ENCODE data around the gene PDXP.

PDXP gene

GRCh38 chr22:37708580-37709444 is 50.3 kb downstream of the PDXP start:
- Histone ChIP-seq H3K4me3 (ENCODE audit: low read depth, low read length) (no peak overlapping the region), H3K36me3 (ENCODE audit: control insufficient read depth, insufficient read depth, low read length) (no peaks in the 10 kb centered on the region), H3K79me2 (no peaks in the 10 kb centered on the region), H3K9ac (no peak overlapping the region), H3K4me2 (ENCODE audit: low read length) (no peak overlapping the region), H3K9me3 (ENCODE audit: control insufficient read depth, low read length) (no peaks in the 10 kb centered on the region), H2AFZ (no peak overlapping the region), H3K4me1 (no peaks in the 10 kb centered on the region), H3K27ac (no peak overlapping the region), H3K27me3 (ENCODE audit: control insufficient read depth, insufficient read depth, low read length) (no peaks in the 10 kb centered on the region)
- no peak for TF ChIP-seq CTCF (IDR thresholded peaks at IDR 0.05)

DNA sequence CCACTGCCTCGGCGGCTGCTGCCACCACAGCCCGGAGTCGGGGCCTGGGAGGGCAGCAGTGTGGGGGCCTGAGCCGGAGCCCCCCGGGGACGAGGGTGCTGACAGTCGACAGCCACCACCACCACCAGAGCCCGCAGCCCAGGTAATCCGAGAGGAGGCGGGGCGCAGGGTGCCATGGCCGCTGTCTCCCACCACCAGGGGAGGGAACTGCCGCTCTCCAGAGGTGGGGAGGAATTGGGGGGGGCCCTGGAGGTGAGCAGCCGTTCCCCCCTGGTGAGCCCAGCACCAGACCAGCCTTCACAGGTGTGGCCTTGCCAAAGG is 50.9 kb downstream of the PDXP start:
- no peak for TF ChIP-seq CTCF (IDR thresholded peaks at IDR 0.05)
- no peaks in the 10 kb centered on the region for H3K27me3 ChIP-seq (ENCODE audit: control insufficient read depth, insufficient read depth, low read length)
- no peak overlapping the region for H3K4me2 ChIP-seq (ENCODE audit: low read length)

GRCh38 chr22:37710675-37711074 is 52.2 kb downstream of the PDXP start:
- no peaks in the 10 kb centered on the region for H3K4me1 ChIP-seq
- no peak overlapping the region for H3K9ac ChIP-seq
- H3K4me2 ChIP-seq (ENCODE audit: low read length): no peak overlapping the region
- H3K27me3 ChIP-seq (ENCODE audit: control insufficient read depth, insufficient read depth, low read length): no peaks in the 10 kb centered on the region
- no peak overlapping the region for H3K27ac ChIP-seq
- no peak for TF ChIP-seq CTCF (IDR thresholded peaks at IDR 0.05)
- no peaks in the 10 kb centered on the region for H3K79me2 ChIP-seq
- no peak overlapping the region for H3K4me3 ChIP-seq (ENCODE audit: low read depth, low read length)
- no peaks in the 10 kb centered on the region for H3K36me3 ChIP-seq (ENCODE audit: control insufficient read depth, insufficient read depth, low read length)
- no peak overlapping the region for H2AFZ ChIP-seq
- no peaks in the 10 kb centered on the region for H3K9me3 ChIP-seq (ENCODE audit: control insufficient read depth, low read length)

More for the DNA sequence above, 50.9 kb downstream of the PDXP start:
- Histone ChIP-seq H3K79me2 (no peaks in the 10 kb centered on the region), H3K4me3 (ENCODE audit: low read depth, low read length) (no peak overlapping the region), H2AFZ (no peak overlapping the region), H3K9me3 (ENCODE audit: control insufficient read depth, low read length) (no peaks in the 10 kb centered on the region), H3K36me3 (ENCODE audit: control insufficient read depth, insufficient read depth, low read length) (no peaks in the 10 kb centered on the region), H3K4me1 (no peaks in the 10 kb centered on the region), H3K27ac (no peak overlapping the region), H3K9ac (no peak overlapping the region)

GRCh38 chr22:37711490-37711889 is 53.0 kb downstream of the PDXP start:
- Histone ChIP-seq H3K9ac (no peak overlapping the region), H3K4me3 (ENCODE audit: low read depth, low read length) (no peak overlapping the region), H3K4me1 (no peaks in the 10 kb centered on the region), H2AFZ (no peak overlapping the region), H3K36me3 (ENCODE audit: control insufficient read depth, insufficient read depth, low read length) (no peaks in the 10 kb centered on the region), H3K9me3 (ENCODE audit: control insufficient read depth, low read length) (no peaks in the 10 kb centered on the region), H3K27me3 (ENCODE audit: control insufficient read depth, insufficient read depth, low read length) (no peaks in the 10 kb centered on the region), H3K4me2 (ENCODE audit: low read length) (no peak overlapping the region), H3K27ac (no peak overlapping the region), H3K79me2 (no peaks in the 10 kb centered on the region)
- no peak for TF ChIP-seq CTCF (IDR thresholded peaks at IDR 0.05)

DNA sequence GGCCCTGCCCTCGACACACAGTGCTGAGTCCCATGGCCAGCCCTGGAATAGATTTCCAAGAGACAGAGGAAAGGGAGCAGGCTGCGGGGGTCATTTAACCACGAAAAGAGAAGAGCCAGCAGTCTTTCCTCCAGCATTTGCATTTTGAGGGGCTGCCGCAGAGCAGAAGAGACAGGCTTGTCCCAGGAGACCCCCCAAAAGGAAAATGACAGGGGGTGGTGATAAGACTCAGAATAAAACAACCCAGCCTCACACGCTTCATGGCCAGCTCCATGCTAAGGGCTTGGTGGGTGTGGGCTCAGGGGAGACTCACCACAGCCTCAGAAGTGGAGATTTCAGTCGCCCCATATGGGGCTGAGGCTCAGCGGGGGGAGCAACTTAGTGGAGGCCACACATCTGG is 55.2 kb downstream of the PDXP start:
- H3K4me2 ChIP-seq (ENCODE audit: low read length): no peak overlapping the region
- no peaks in the 10 kb centered on the region for H3K27me3 ChIP-seq (ENCODE audit: control insufficient read depth, insufficient read depth, low read length)
- H3K9ac ChIP-seq: no peak overlapping the region
- no peaks in the 10 kb centered on the region for H3K9me3 ChIP-seq (ENCODE audit: control insufficient read depth, low read length)
- no peak overlapping the region for H3K4me3 ChIP-seq (ENCODE audit: low read depth, low read length)
- no peaks in the 10 kb centered on the region for H3K36me3 ChIP-seq (ENCODE audit: control insufficient read depth, insufficient read depth, low read length)
- no peak overlapping the region for H3K27ac ChIP-seq
- no peak for TF ChIP-seq CTCF (IDR thresholded peaks at IDR 0.05)
- no peaks in the 10 kb centered on the region for H3K4me1 ChIP-seq
- H3K79me2 ChIP-seq: no peaks in the 10 kb centered on the region
- H2AFZ ChIP-seq: no peak overlapping the region
